Psoas muscle (tissue), 8 donors: Measurements from ENCODE around the gene TSTD2. TPM values are rescaled to one million over a fixed set of nuclear protein-coding genes. Genes with fewer than 3 reads are reported as not detected.
A peak's percentile ranks its signal among the peaks of the same experiment; 100 is the strongest.
"Not testable (repeated sequence)": the region's sequence is repeated elsewhere in the genome, so short reads cannot be mapped to it uniquely, and the experiment has no call there.

ENCODE experiments used
- ATAC-seq, 4 donors: fragments of 200-7000 bp; cut with Tn5 transposase; one replicate each; pipeline ENCODE4 v1.9.1; 2020; ENCODE audit warnings: moderate library complexity in 3 of 4, mild to moderate bottlenecking in 2 of 4
- DNase-seq, 2 donors: peaks; one replicate each; pipeline ENCODE4 v3.0.0-alpha.2; 2020
- H3K27ac ChIP-seq: fragments of 200-600 bp; one replicate; pipeline ENCODE4 v1.8.0; 2022
- H3K27me3 ChIP-seq, 3 donors: fragments of 200-600 bp in 1 of 3; one replicate each; pipeline versions ENCODE4 v1.6.1 to v1.8.0; 2013 to 2022; ENCODE audit warnings: low read length in 2 of 3, mild to moderate bottlenecking in 2 of 3, moderate library complexity in 1 of 3; ENCODE audit not compliant: insufficient read depth in 3 of 3
- H3K36me3 ChIP-seq, 2 donors: fragments of 200-600 bp in 1 of 2; one replicate each; pipeline versions ENCODE4 v1.6.1 to v1.8.0; 2013 to 2022; ENCODE audit warnings: low read depth in 1 of 2, mild to moderate bottlenecking in 1 of 2, moderate library complexity in 1 of 2; ENCODE audit not compliant: insufficient read depth in 1 of 2
- H3K4me1 ChIP-seq: fragments of 200-600 bp; one replicate; pipeline ENCODE4 v1.8.0; 2022
- H3K4me3 ChIP-seq: fragments of 200-600 bp; one replicate; pipeline ENCODE4 v1.8.0; 2022; ENCODE audit warnings: mild to moderate bottlenecking
- H3K9me3 ChIP-seq: fragments of 200-600 bp; one replicate; pipeline ENCODE4 v1.8.0; 2022
- CTCF ChIP-seq: fragments of 200-600 bp; IDR thresholded peaks from one replicate; pipeline ENCODE4 v1.8.0; 2022; ENCODE audit warnings: antibody characterized with exemption
- WGBS, 3 donors: extraction: QIAGEN DNeasy Blood & Tissue Kit; methylation state at CpG; one replicate each; pipeline versions ENCODE4 v1.1.6 to v1.1.7; 2013; 5-methylcytosine and 5-hydroxymethylcytosine counted together
- intact Hi-C, 2 donors: fragments of 100-400 bp; cut with DNase I; formaldehyde crosslinking; loops; one replicate each; pipeline versions ENCODE4 v1.11.0 to v1.14.2; 2022
- polyA plus RNA-seq, 3 donors: library from polyadenylated mRNA; stranded (reverse); fragments of 200-250 nt; gene quantifications; one replicate each; pipeline ENCODE4 v1.2.3, GENCODE V29; 2013
- total RNA-seq, 4 donors: library from RNA; stranded (reverse); fragmentation: NEBNext Ultra II Directional in 2 of 4; extraction: Animal tissue kit (Norgen Biotek cat#: 25700) in 2 of 4; gene quantifications; one replicate each; pipeline versions ENCODE4 v1.2.1 to v1.2.4, GENCODE V29; 2021 to 2023
- donor health status: healthy with polysubstance abuse.
- donor health status: DM: no; HTN: no; CAD: no; lungs with moderate emphysema.
- donor health status: Bipolar disorder and iron deficiency.
- donor health status: healthy.
- donor health status: DM: yes; HTN: yes; CAD: no.
- donor health status: DM: no; HTN: no; CAD: no.
- donor health status: DM: no; HTN: no; CAD: no.
- donor health status: DM: yes; HTN: yes; CAD: no.

TSTD2 gene
- total and polyA plus RNA-seq, 7 donors: 16.2 to 22.9 (median 18.1) TPM

GRCh38 chr9:97629156-97629555 is 4.0 kb downstream of the TSTD2 start:
- no peak for ATAC-seq
- intact Hi-C loops: no loop called here
- no peak for TF ChIP-seq CTCF
- H3K27me3 ChIP-seq: no peaks in the 10 kb centered on the region
- no peak for DNase-seq
- peak overlapping the region; percentile 30 for H3K27ac ChIP-seq
- H3K4me1 ChIP-seq: peaks cover 52% of the 10 kb centered on the region
- H3K4me3 ChIP-seq: no peak overlapping the region
- H3K9me3 ChIP-seq: no peaks in the 10 kb centered on the region
- H3K36me3 ChIP-seq: peaks cover 6 to 33% of the 10 kb centered on the region in 2 donors

- no peaks in the 10 kb centered on the region for H3K27me3 ChIP-seq
- no peak overlapping the region for H3K27ac ChIP-seq
- H3K4me3 ChIP-seq: no peak overlapping the region
- no peak for TF ChIP-seq CTCF
- DNase-seq (no peak), ATAC-seq (no peak)
- intact Hi-C loops: no loop called here
- WGBS, 3 donors: 67 to 75% (median 74%) methylated on average over 3 of the region's 3 CpGs
- H3K4me1 ChIP-seq: peaks cover 52% of the 10 kb centered on the region
- H3K36me3 ChIP-seq: peaks cover 6 to 38% of the 10 kb centered on the region in 2 donors
- no peaks in the 10 kb centered on the region for H3K9me3 ChIP-seq
Measured at GRCh38 chr9:97628668-97629067, 4.5 kb downstream of the TSTD2 start.

- ATAC-seq (no peak), DNase-seq (no peak)
- Histone ChIP-seq H3K4me1 (peaks cover 52% of the 10 kb centered on the region), H3K9me3 (no peaks in the 10 kb centered on the region), H3K4me3 (no peak overlapping the region), H3K36me3 (peaks cover 6 to 48% of the 10 kb centered on the region in 2 donors), H3K27me3 (no peaks in the 10 kb centered on the region), H3K27ac (no peak overlapping the region)
- intact Hi-C loops: no loop called here
- no peak for TF ChIP-seq CTCF
- WGBS, 3 donors: 74 to 84% (median 77%) methylated on average over 5 of the region's 5 CpGs
Measured at GRCh38 chr9:97627624-97628023, 5.5 kb downstream of the TSTD2 start.

- Histone ChIP-seq H3K27ac (peak overlapping the region; percentile 51), H3K4me1 (peaks cover 40% of the 10 kb centered on the region), H3K4me3 (no peak overlapping the region), H3K27me3 (no peaks in the 10 kb centered on the region), H3K9me3 (no peaks in the 10 kb centered on the region), H3K36me3 (peaks cover 10 to 68% of the 10 kb centered on the region in 2 donors)
- peak in 3 of 4 donors; percentile 49 to 83 (median 75) for ATAC-seq
- DNase-seq: no peak
- TF ChIP-seq CTCF: no peak
- 30 to 49% (median 38%) methylated on average over 3 of the region's 3 CpGs for WGBS, 3 donors
- intact Hi-C loops: no loop called here
Measured at GRCh38 chr9:97625620-97626019, 7.5 kb downstream of the TSTD2 start.

GRCh38 chr9:97623946-97624345 is 9.2 kb downstream of the TSTD2 start:
- WGBS, 3 donors: 94 to 100% (median 99%) methylated on average over 1 of the region's 1 CpG
- ATAC-seq (no peak), DNase-seq (no peak)
- Histone ChIP-seq H3K9me3 (no peaks in the 10 kb centered on the region), H3K4me3 (no peak overlapping the region), H3K4me1 (peaks cover 29% of the 10 kb centered on the region), H3K27me3 (no peaks in the 10 kb centered on the region), H3K36me3 (peaks cover 12 to 85% of the 10 kb centered on the region in 2 donors), H3K27ac (no peak overlapping the region)
- TF ChIP-seq CTCF: no peak
- intact Hi-C loops: no loop called here

GRCh38 chr9:97622483-97622882 is 10.7 kb downstream of the TSTD2 start:
- H3K9me3 ChIP-seq, DNase-seq, H3K4me3 ChIP-seq, ATAC-seq, H3K27ac ChIP-seq, intact Hi-C loops, H3K27me3 ChIP-seq: not testable (repeated sequence)
- H3K4me1 ChIP-seq: peaks cover 16% of the 10 kb centered on the region
- H3K36me3 ChIP-seq: peaks cover 12 to 99% of the 10 kb centered on the region in 2 donors
- WGBS, 3 donors: 95 to 97% (median 96%) methylated on average over 5 of the region's 5 CpGs

- H3K27me3 ChIP-seq, DNase-seq, H3K4me3 ChIP-seq, H3K4me1 ChIP-seq, ATAC-seq, intact Hi-C loops, H3K9me3 ChIP-seq, H3K27ac ChIP-seq: not testable (repeated sequence)
- H3K36me3 ChIP-seq: peaks cover 9 to 95% of the 10 kb centered on the region in 2 donors
- WGBS, 3 donors: 89 to 96% (median 91%) methylated on average over 2 of the region's 2 CpGs
Measured at GRCh38 chr9:97620063-97620462, 13.1 kb downstream of the TSTD2 start.
